ENCODE measurements around the gene FGF3. TPM values are rescaled to one million over a fixed set of nuclear protein-coding genes. Genes with fewer than 3 reads are reported as not detected.

FGF3 gene
- polyA plus RNA-seq, 1 donor (not counting 4 experiments of a cell fraction or from before 2014, with no cell fraction given): not detected

- Histone ChIP-seq H3K9me3 (ENCODE audit: control insufficient read depth, low read depth, low read length) (no peaks in the 10 kb centered on the region), H3K4me1 (ENCODE audit: control insufficient read depth, extremely low read depth, insufficient read depth, low read length) (no peaks in the 10 kb centered on the region), H3K4me3 (ENCODE audit: control insufficient read depth in 2 of 3, extremely low read depth in 1 of 3, insufficient read depth in 2 of 3, low read depth in 1 of 3, low read length in 3 of 3) (no peak overlapping the region), H3K36me3 (ENCODE audit: control insufficient read depth in 2 of 2, extremely low read depth in 1 of 2, insufficient read depth in 2 of 2, low read length in 2 of 2) (no peaks in the 10 kb centered on the region), H2AFZ (ENCODE audit: control insufficient read depth, low read length) (no peak overlapping the region), H4K20me1 (ENCODE audit: control insufficient read depth, extremely low read depth, insufficient read depth, low read length) (no peaks in the 10 kb centered on the region), H3K27ac (ENCODE audit: control insufficient read depth, insufficient read depth, low read length) (no peak overlapping the region), H3K9ac (ENCODE audit: control insufficient read depth, extremely low read depth, insufficient read depth, low read length) (no peak overlapping the region), H3K4me2 (ENCODE audit: control insufficient read depth, extremely low read depth, insufficient read depth, low read depth, low read length) (no peak overlapping the region), H3K27me3 (ENCODE audit: control insufficient read depth, extremely low read depth, insufficient read depth, low read length) (peaks cover 9% of the 10 kb centered on the region), H3K79me2 (ENCODE audit: control insufficient read depth, insufficient read depth, low read length) (no peaks in the 10 kb centered on the region), H3K9me1 (ENCODE audit: control insufficient read depth, extremely low read depth, insufficient read depth, low read length) (no peaks in the 10 kb centered on the region)
- dilution Hi-C loops (cut with MboI; ENCODE audit: extremely low pct_ligation_motif_present, low sequenced_read_pairs): no loop called here
- no peak for FAIRE-seq
- no peak for DNase-seq (ENCODE audit: low read depth, low spot score)
- TF ChIP-seq CTCF (optimal IDR thresholded peaks at IDR 0.05 in 1 of 3, IDR thresholded peaks at IDR 0.05 in 1 of 3, conservative IDR thresholded peaks at IDR 0.05 in 1 of 3; ENCODE audit: extremely low read depth in 1 of 3, insufficient read depth in 2 of 3, low read length in 3 of 3) (no peak), EZH2 (IDR thresholded peaks at IDR 0.05; ENCODE audit: low read length) (no peak)
Observed at GRCh38 chr11:69802590-69802989, 16.6 kb downstream of the FGF3 start.

GRCh38 chr11:69801513-69802335, 17.5 kb downstream of the FGF3 start:
- DNase-seq (ENCODE audit: low read depth, low spot score) (no peak), FAIRE-seq (no peak)
- no peak for TF ChIP-seq EZH2 (IDR thresholded peaks at IDR 0.05; ENCODE audit: low read length)
- TF ChIP-seq CTCF (optimal IDR thresholded peaks at IDR 0.05 in 1 of 3, IDR thresholded peaks at IDR 0.05 in 1 of 3, conservative IDR thresholded peaks at IDR 0.05 in 1 of 3; ENCODE audit: extremely low read depth in 1 of 3, insufficient read depth in 2 of 3, low read length in 3 of 3): peak; percentile 71 to 91 (median 82)
- Histone ChIP-seq H3K79me2 (ENCODE audit: control insufficient read depth, insufficient read depth, low read length) (no peaks in the 10 kb centered on the region), H4K20me1 (ENCODE audit: control insufficient read depth, extremely low read depth, insufficient read depth, low read length) (no peaks in the 10 kb centered on the region), H3K27ac (ENCODE audit: control insufficient read depth, insufficient read depth, low read length) (no peak overlapping the region), H3K9me1 (ENCODE audit: control insufficient read depth, extremely low read depth, insufficient read depth, low read length) (no peaks in the 10 kb centered on the region), H3K27me3 (ENCODE audit: control insufficient read depth, extremely low read depth, insufficient read depth, low read length) (peaks cover 9% of the 10 kb centered on the region), H3K36me3 (ENCODE audit: control insufficient read depth in 2 of 2, extremely low read depth in 1 of 2, insufficient read depth in 2 of 2, low read length in 2 of 2) (no peaks in the 10 kb centered on the region), H3K4me1 (ENCODE audit: control insufficient read depth, extremely low read depth, insufficient read depth, low read length) (no peaks in the 10 kb centered on the region), H3K4me3 (ENCODE audit: control insufficient read depth in 2 of 3, extremely low read depth in 1 of 3, insufficient read depth in 2 of 3, low read depth in 1 of 3, low read length in 3 of 3) (no peak overlapping the region), H3K9me3 (ENCODE audit: control insufficient read depth, low read depth, low read length) (no peaks in the 10 kb centered on the region), H2AFZ (ENCODE audit: control insufficient read depth, low read length) (no peak overlapping the region), H3K9ac (ENCODE audit: control insufficient read depth, extremely low read depth, insufficient read depth, low read length) (no peak overlapping the region), H3K4me2 (ENCODE audit: control insufficient read depth, extremely low read depth, insufficient read depth, low read depth, low read length) (no peak overlapping the region)
- dilution Hi-C loops (cut with MboI; ENCODE audit: extremely low pct_ligation_motif_present, low sequenced_read_pairs): no loop called here
